Nephron progenitor cell (in vitro differentiated cells): ENCODE measurements around the gene ZNF181.

ENCODE experiments used
- DNase-seq: peaks from one replicate; pipeline ENCODE4 v3.0.0; 2021
- H3K27ac Mint-ChIP-seq: 2 replicates; pipeline ENCODE4 v1.8.0; 2021; ENCODE audit warnings: mild to moderate bottlenecking, moderate library complexity, mixed read lengths
- H3K27me3 Mint-ChIP-seq: 2 replicates; pipeline ENCODE4 v1.8.0; 2021; ENCODE audit warnings: mild to moderate bottlenecking, low read depth, mixed read lengths; ENCODE audit not compliant: poor library complexity
- H3K36me3 Mint-ChIP-seq: 2 replicates; pipeline ENCODE4 v1.8.0; 2021; ENCODE audit warnings: low read depth, mixed read lengths
- H3K4me1 Mint-ChIP-seq: 2 replicates; pipeline ENCODE4 v1.8.0; 2021; ENCODE audit warnings: mixed read lengths
- H3K4me3 Mint-ChIP-seq: 2 replicates; pipeline ENCODE4 v1.8.0; 2021; ENCODE audit warnings: mild to moderate bottlenecking, moderate library complexity, mixed read lengths
- H3K9me3 Mint-ChIP-seq: 2 replicates; pipeline ENCODE4 v1.8.0; 2021; ENCODE audit warnings: mild to moderate bottlenecking, moderate library complexity, mixed read lengths
- TF ChIP-seq, protein P1 (sequence below): fragments of 200-600 bp; sonication (generic); IDR thresholded peaks from 2 replicates; pipeline ENCODE4 v1.5.0; 2021; ENCODE audit warnings: antibody characterized with exemption

The ZNF181 gene

DNA sequence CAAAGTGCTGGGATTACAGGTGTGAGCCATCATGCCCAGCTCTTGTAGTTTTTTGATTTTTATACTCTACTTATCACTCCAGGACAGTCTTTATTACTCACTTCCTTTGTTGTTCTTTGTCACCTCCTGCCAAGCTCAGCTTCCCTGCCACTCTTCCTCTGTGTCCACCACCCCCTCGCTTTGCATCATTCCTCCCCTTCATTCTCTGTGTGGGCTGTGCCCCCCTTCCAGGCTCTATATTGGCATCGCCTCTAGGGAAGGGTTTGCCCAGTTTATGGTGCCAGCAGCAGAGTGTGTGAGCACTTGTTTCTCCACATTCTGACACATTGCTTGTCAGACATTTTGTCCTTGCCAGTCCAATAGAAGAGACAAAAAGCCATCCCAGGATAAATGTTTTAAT, 41.5 kb upstream of the ZNF181 start:
- Mint-ChIP-seq H3K4me1 (peaks cover 5% of the 10 kb centered on the region), H3K36me3 (no peaks in the 10 kb centered on the region), H3K27ac (no peak overlapping the region), H3K9me3 (peaks cover 42% of the 10 kb centered on the region), H3K4me3 (no peak overlapping the region), H3K27me3 (peaks cover 29% of the 10 kb centered on the region)
- no peak for DNase-seq
- TF ChIP-seq, protein P1, sequence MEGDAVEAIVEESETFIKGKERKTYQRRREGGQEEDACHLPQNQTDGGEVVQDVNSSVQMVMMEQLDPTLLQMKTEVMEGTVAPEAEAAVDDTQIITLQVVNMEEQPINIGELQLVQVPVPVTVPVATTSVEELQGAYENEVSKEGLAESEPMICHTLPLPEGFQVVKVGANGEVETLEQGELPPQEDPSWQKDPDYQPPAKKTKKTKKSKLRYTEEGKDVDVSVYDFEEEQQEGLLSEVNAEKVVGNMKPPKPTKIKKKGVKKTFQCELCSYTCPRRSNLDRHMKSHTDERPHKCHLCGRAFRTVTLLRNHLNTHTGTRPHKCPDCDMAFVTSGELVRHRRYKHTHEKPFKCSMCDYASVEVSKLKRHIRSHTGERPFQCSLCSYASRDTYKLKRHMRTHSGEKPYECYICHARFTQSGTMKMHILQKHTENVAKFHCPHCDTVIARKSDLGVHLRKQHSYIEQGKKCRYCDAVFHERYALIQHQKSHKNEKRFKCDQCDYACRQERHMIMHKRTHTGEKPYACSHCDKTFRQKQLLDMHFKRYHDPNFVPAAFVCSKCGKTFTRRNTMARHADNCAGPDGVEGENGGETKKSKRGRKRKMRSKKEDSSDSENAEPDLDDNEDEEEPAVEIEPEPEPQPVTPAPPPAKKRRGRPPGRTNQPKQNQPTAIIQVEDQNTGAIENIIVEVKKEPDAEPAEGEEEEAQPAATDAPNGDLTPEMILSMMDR: no peak

DNA sequence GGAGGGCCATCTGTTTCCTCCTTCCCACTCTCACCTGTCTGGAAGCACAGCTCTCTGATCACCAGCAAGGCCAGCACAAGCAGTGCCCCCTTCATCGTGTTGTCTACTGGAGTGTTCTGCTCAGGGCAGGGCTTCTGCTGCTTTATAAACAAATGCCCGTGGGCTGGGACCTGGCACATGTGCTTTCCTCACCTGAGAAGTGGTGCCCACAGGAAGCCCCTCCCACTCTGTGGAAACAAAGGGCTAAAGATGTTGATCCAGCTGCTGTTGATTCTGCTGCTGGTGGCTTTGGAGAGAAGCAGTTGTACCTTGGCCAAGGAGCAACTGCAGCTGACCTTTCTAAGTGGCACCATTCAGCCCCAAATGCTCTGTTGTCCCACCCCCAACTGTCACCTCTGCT, 26.4 kb upstream of the ZNF181 start:
- no peaks in the 10 kb centered on the region for H3K36me3 Mint-ChIP-seq
- H3K4me1 Mint-ChIP-seq: no peaks in the 10 kb centered on the region
- no peak for DNase-seq
- no peak overlapping the region for H3K4me3 Mint-ChIP-seq
- H3K27ac Mint-ChIP-seq: no peak overlapping the region
- TF ChIP-seq, protein P1: no peak
- peaks cover 82% of the 10 kb centered on the region for H3K9me3 Mint-ChIP-seq
- H3K27me3 Mint-ChIP-seq: peaks cover 22% of the 10 kb centered on the region

DNA sequence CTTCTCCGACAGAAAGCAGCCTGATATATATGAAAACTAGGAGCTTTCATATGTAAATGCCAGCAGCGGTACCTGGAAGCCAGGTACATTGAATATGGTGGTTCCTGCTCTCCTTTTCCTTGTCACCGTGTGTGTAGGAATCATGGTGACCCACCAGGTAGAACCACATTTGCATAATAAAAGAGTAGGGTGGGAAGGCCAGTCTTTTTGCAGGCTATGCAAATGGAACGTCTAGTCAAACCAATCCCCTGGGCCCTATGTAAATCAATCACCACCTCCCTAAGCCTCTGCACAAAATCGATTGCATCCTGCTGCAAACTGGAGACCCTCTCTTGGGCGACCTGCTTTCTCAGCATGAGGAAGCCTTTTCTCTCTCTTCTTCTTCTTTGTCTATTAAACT, 22.2 kb upstream of the ZNF181 start:
- no peak overlapping the region for H3K4me3 Mint-ChIP-seq
- H3K27ac Mint-ChIP-seq: no peak overlapping the region
- TF ChIP-seq, protein P1: no peak
- peaks cover 6% of the 10 kb centered on the region for H3K36me3 Mint-ChIP-seq
- peaks cover 10% of the 10 kb centered on the region for H3K27me3 Mint-ChIP-seq
- peaks cover 85% of the 10 kb centered on the region for H3K9me3 Mint-ChIP-seq
- H3K4me1 Mint-ChIP-seq: no peaks in the 10 kb centered on the region
- no peak for DNase-seq

DNA sequence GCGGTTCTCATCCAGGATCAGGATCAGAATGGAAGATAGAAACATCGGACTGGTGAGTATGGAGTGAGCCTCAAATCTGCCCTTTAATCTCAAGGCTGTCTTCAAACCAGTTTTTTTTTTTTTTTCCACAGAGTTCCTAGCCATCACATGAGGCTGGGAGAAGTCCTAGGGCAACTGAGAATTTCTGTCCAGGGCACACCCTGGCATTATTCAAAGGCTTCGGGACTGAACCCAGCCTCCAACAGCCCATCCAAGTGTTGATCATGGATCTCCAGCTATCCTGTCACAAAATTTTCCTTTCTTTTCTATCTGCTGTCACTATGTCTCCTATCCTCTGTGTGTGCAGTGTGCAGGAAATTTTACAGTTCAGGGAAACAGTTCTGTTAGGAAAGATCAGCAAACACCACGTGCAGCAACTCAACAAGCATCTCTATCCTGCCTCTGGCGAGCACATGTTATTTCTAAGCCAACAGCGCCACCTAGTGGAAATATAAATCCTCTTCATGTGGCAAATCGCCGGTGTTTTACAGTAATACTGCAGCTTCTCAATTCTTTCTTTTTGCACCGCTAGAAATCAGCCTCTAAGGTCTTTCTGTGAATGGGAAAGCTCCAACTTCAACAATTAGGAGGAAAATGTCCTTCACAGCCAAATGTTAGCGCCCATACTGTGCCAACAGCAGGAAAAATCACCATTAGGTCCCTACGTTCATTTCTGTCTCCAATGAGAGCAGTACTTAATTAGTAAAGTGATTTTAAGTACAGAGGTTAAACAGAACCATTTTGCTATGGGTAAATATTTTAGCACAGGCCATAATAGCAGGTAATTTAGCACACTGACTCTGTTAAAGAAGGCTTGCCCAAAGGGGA, 21.4 kb upstream of the ZNF181 start:
- TF ChIP-seq, protein P1: peak; percentile 53
- H3K27me3 Mint-ChIP-seq: peaks cover 10% of the 10 kb centered on the region
- DNase-seq: peak; percentile 28

DNA sequence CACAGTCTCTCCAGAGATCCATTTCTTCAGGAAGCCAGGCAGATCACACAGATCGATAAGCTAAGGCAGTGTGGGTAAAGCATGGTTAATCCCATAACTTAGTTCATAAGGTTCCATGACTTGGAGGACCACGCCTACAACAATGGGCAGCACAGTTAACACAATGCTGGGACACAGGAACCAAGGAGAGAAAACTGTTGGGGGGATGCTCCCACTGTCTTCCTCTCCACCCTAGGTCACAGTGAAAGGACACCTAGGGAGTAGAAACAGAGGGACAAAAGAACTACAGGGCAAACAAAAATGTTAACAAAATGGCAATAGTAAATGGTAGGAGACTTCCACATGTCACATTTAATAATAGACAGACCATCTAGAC, 20.8 kb upstream of the ZNF181 start:
- Mint-ChIP-seq H3K27ac (no peak overlapping the region), H3K36me3 (peaks cover 6% of the 10 kb centered on the region), H3K4me1 (no peaks in the 10 kb centered on the region), H3K27me3 (peaks cover 16% of the 10 kb centered on the region), H3K4me3 (no peak overlapping the region), H3K9me3 (peaks cover 85% of the 10 kb centered on the region)
- TF ChIP-seq, protein P1: no peak
- DNase-seq: no peak

More for the DNA sequence above, 21.4 kb upstream of the ZNF181 start:
- Mint-ChIP-seq H3K4me3 (no peak overlapping the region), H3K4me1 (no peaks in the 10 kb centered on the region), H3K36me3 (peaks cover 6% of the 10 kb centered on the region), H3K27ac (no peak overlapping the region), H3K9me3 (peaks cover 85% of the 10 kb centered on the region)

DNA sequence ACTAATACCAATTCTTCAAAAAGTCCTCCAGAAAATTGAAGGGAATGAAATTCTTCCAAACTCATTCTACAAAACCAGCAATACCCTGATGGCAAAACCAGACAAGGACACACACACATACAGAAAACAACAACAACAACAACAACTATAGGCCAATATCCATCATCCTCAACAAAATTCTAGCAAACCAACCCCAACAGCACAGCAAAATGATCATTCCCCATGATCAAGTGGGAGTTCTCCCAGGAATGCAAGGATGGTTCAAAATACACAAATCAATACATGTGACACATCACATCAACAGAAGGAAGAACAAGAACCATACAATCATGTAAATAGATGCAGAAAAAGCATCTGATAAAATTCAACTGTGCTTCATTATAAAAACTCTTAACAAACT, 18.7 kb upstream of the ZNF181 start:
- TF ChIP-seq, protein P1: no peak
- H3K27me3 Mint-ChIP-seq: peaks cover 25% of the 10 kb centered on the region
- H3K4me3 Mint-ChIP-seq: no peak overlapping the region

More for the DNA sequence above, 18.7 kb upstream of the ZNF181 start:
- Mint-ChIP-seq H3K9me3 (peaks cover 73% of the 10 kb centered on the region), H3K27ac (no peak overlapping the region), H3K4me1 (no peaks in the 10 kb centered on the region), H3K36me3 (peaks cover 6% of the 10 kb centered on the region)
- no peak for DNase-seq
